Endothelial cell of umbilical vein (primary cell): ENCODE data around the gene LOXL1. TPM values are rescaled to one million over a fixed set of nuclear protein-coding genes. Genes with fewer than 3 reads are reported as not detected.

Experiments
- BruUV-seq: library from RNA; stranded (reverse); fragments of 400-500 nt; replicated peaks from 2 replicates; lab custom pipeline; 2021; lab: Mats Ljungman, UMichigan
- CTCF ChIA-PET: fragments of 300-600, 350-600 bp; sonication (Branson Sonifier 250); formaldehyde crosslinking; loops from one replicate; lab custom pipeline; 2021; ENCODE audit warnings: antibody characterized with exemption, inconsistent platforms; lab: Charles Lee
- POLR2A ChIA-PET: fragments of 300-600, 350-600 bp; sonication (Branson Sonifier 250); formaldehyde crosslinking; loops from one replicate; lab custom pipeline; 2021; ENCODE audit warnings: antibody characterized with exemption, inconsistent platforms; lab: Charles Lee
- DNase-seq: peaks from one replicate; pipeline ENCODE4 v3.0.0-alpha.2; 2011; ENCODE audit warnings: low read depth, low spot score
- FAIRE-seq: peaks from 2 replicates; lab custom pipeline; 2011; peaks lifted over from hg19 to GRCh38; lab: Jason Lieb, UNC
- H2AFZ ChIP-seq: 2 replicates; pipeline ENCODE4 v1.6.0; 2012; ENCODE audit warnings: low read depth, low read length, control low read depth, inconsistent platforms
- H3K27ac ChIP-seq: 2 replicates; pipeline ENCODE4 v1.5.1; 2011; ENCODE audit warnings: low read depth, mild to moderate bottlenecking, control low read depth, low read length, moderate library complexity; ENCODE audit not compliant: insufficient read depth
- H3K27me3 ChIP-seq, 2 experiments: 2 replicates each; pipeline versions ENCODE4 v1.6.0 to v1.6.1; 2011; ENCODE audit warnings: low read length in 2 of 2, mixed read lengths in 1 of 2; ENCODE audit not compliant: control insufficient read depth in 2 of 2, insufficient read depth in 2 of 2
- H3K36me3 ChIP-seq, 2 experiments: 2 replicates in 1 of 2; 3 replicates in 1 of 2; pipeline ENCODE4 v1.5.1; 2011; ENCODE audit warnings: low read length in 2 of 2, mild to moderate bottlenecking in 1 of 2, moderate library complexity in 1 of 2; ENCODE audit not compliant: control insufficient read depth in 2 of 2, insufficient read depth in 2 of 2; ENCODE audit errors: extremely low read depth in 1 of 2
- H3K4me1 ChIP-seq: 3 replicates; pipeline ENCODE4 v1.5.1; 2011; ENCODE audit warnings: mild to moderate bottlenecking, low read length; ENCODE audit not compliant: control insufficient read depth, insufficient read depth; ENCODE audit errors: extremely low read depth
- H3K4me2 ChIP-seq: 2 replicates; pipeline ENCODE4 v1.6.1; 2011; ENCODE audit warnings: low read length, control low read depth, mixed read lengths; ENCODE audit not compliant: insufficient read depth
- H3K4me3 ChIP-seq, 3 experiments: fragments of 200-600 bp in 1 of 3; sonication (generic), shearing (Covaris generic) in 1 of 3; replicated peaks in 1 of 3; 2 replicates each; pipeline ENCODE4 v1.5.1; 2011 to 2016; ENCODE audit warnings: control low read depth in 3 of 3, low read length in 3 of 3, mild to moderate bottlenecking in 2 of 3, inconsistent platforms in 1 of 3, low read depth in 1 of 3, moderate library complexity in 1 of 3; ENCODE audit not compliant: insufficient read depth in 1 of 3
- H3K79me2 ChIP-seq: 2 replicates; pipeline ENCODE4 v1.6.0; 2012; ENCODE audit warnings: low read length, inconsistent platforms; ENCODE audit not compliant: control insufficient read depth, insufficient read depth
- H3K9ac ChIP-seq: replicated peaks from 2 replicates; pipeline ENCODE3; 2011; ENCODE audit warnings: low read length, control low read depth; ENCODE audit not compliant: insufficient read depth; ENCODE audit errors: extremely low read depth
- H3K9me1 ChIP-seq: replicated peaks from 3 replicates; pipeline ENCODE4 v1.6.0; 2011; ENCODE audit warnings: mild to moderate bottlenecking, low read length; ENCODE audit not compliant: control insufficient read depth, insufficient read depth; ENCODE audit errors: extremely low read depth
- H3K9me3 ChIP-seq: replicated peaks from 2 replicates; pipeline ENCODE4 v1.5.1; 2012; ENCODE audit warnings: low read length, inconsistent platforms; ENCODE audit not compliant: control insufficient read depth, insufficient read depth
- H4K20me1 ChIP-seq: replicated peaks from 2 replicates; pipeline ENCODE3; 2011; ENCODE audit warnings: mild to moderate bottlenecking, low read length; ENCODE audit not compliant: control insufficient read depth, insufficient read depth; ENCODE audit errors: extremely low read depth
- EZH2 ChIP-seq: IDR thresholded peaks from 2 replicates; pipeline ENCODE4 v1.6.1; 2012; ENCODE audit warnings: borderline replicate concordance, low read depth, mild to moderate bottlenecking, moderate library complexity, low read length, inconsistent platforms; ENCODE audit not compliant: severe bottlenecking
- FOS ChIP-seq: IDR thresholded peaks from 2 replicates; pipeline ENCODE4 v1.6.1; 2011; ENCODE audit warnings: mild to moderate bottlenecking, low read length, moderate library complexity, borderline replicate concordance; ENCODE audit not compliant: insufficient read depth
- GATA2 ChIP-seq: IDR thresholded peaks from 2 replicates; pipeline ENCODE4 v1.7.0; 2011; ENCODE audit warnings: low read depth, mild to moderate bottlenecking, moderate library complexity, mixed read lengths, low read length; ENCODE audit not compliant: insufficient read length, insufficient read depth
- JUN ChIP-seq: IDR thresholded peaks from 2 replicates; pipeline ENCODE4 v1.6.1; 2011; ENCODE audit warnings: borderline replicate concordance, low read depth; ENCODE audit not compliant: insufficient read length, insufficient read depth
- MYC ChIP-seq: IDR thresholded peaks from one replicate; pipeline ENCODE4 v1.6.1; 2011; ENCODE audit warnings: mild to moderate bottlenecking, low read depth, low read length
- POLR2A ChIP-seq: IDR thresholded peaks from 2 replicates; pipeline ENCODE4 v1.6.1; 2012; ENCODE audit warnings: low read depth, mild to moderate bottlenecking, control low read depth, low read length
- POLR2AphosphoS5 ChIP-seq: IDR thresholded peaks from 2 replicates; pipeline ENCODE4 v1.6.1; 2012; ENCODE audit warnings: low read depth, mild to moderate bottlenecking, control low read depth, low read length, moderate library complexity; ENCODE audit not compliant: insufficient read depth
- dilution Hi-C: fragments of 300-500 bp; cut with MboI; formaldehyde crosslinking; loops from one replicate; pipeline ENCODE4 v1.15.0; 2019; ENCODE audit warnings: low sequenced_read_pairs; ENCODE audit not compliant: extremely low pct_ligation_motif_present
- intact Hi-C: fragments of 100-400 bp; cut with micrococcal nuclease; formaldehyde crosslinking; loops from one replicate; pipeline ENCODE4 v1.10.0; 2022
- polyA plus RNA-seq, 4 experiments: library from polyadenylated mRNA; depleted of rRNA in 3 of 4; stranded (reverse) in 3 of 4; unstranded in 1 of 4; fragments of >200 nt; gene quantifications; 2 replicates each; pipeline versions ENCODE4 v1.2.1 to v1.2.3, GENCODE V29; 2011 to 2012; ENCODE audit warnings: missing spikeins in 1 of 4
- total RNA-seq: library from RNA; stranded (reverse); gene quantifications from 2 replicates; pipeline ENCODE4 v1.2.3, GENCODE V29; 2021
- TF ChIP-seq, protein P1 (sequence below): IDR thresholded peaks from 2 replicates; pipeline ENCODE4 v1.6.1; 2011; ENCODE audit not compliant: insufficient read depth, insufficient read length
- TF ChIP-seq, protein P2 (sequence below), 2 donors: IDR thresholded peaks; 1 replicate in 1 of 2; 2 replicates in 1 of 2; pipeline ENCODE4 v1.5.1; 2011; ENCODE audit warnings: low read length in 2 of 2, mild to moderate bottlenecking in 2 of 2, moderate library complexity in 2 of 2, control low read depth in 1 of 2, inconsistent platforms in 1 of 2, low read depth in 1 of 2; ENCODE audit not compliant: insufficient read depth in 1 of 2; ENCODE audit errors: extremely low read depth in 1 of 2

LOXL1 gene
- total and polyA plus RNA-seq, 2 donors (not counting 3 experiments of a cell fraction or from before 2014, with no cell fraction given): 5.2 to 14.4 TPM

DNA sequence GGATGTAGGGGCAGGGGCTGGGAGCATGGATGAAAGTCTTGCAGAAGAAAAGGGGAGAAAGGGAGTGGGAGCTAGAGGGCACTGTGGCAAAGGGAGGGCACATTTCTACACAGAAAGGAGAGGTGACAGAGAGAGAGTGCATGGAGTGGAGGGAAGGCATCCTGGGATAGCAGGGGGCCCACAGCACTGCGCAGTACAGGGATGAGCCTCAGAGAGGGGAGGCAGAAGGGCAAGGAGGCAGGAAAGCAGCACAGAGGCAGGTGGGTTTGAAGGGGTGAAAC lies 60.5 kb downstream of the LOXL1 start:
- TF ChIP-seq JUN (no peak), FOS (no peak), POLR2AphosphoS5 (no peak), GATA2 (no peak), MYC (no peak), POLR2A (no peak), EZH2 (no peak)
- TF ChIP-seq, protein P1, sequence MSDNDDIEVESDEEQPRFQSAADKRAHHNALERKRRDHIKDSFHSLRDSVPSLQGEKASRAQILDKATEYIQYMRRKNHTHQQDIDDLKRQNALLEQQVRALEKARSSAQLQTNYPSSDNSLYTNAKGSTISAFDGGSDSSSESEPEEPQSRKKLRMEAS: no peak
- TF ChIP-seq, protein P2, sequence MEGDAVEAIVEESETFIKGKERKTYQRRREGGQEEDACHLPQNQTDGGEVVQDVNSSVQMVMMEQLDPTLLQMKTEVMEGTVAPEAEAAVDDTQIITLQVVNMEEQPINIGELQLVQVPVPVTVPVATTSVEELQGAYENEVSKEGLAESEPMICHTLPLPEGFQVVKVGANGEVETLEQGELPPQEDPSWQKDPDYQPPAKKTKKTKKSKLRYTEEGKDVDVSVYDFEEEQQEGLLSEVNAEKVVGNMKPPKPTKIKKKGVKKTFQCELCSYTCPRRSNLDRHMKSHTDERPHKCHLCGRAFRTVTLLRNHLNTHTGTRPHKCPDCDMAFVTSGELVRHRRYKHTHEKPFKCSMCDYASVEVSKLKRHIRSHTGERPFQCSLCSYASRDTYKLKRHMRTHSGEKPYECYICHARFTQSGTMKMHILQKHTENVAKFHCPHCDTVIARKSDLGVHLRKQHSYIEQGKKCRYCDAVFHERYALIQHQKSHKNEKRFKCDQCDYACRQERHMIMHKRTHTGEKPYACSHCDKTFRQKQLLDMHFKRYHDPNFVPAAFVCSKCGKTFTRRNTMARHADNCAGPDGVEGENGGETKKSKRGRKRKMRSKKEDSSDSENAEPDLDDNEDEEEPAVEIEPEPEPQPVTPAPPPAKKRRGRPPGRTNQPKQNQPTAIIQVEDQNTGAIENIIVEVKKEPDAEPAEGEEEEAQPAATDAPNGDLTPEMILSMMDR (IDR thresholded peaks at IDR 0.05; ENCODE audit: extremely low read depth in 1 of 2, insufficient read depth in 1 of 2, low read depth in 1 of 2, low read length in 2 of 2): no peak
- Histone ChIP-seq H3K9me1 (no peaks in the 10 kb centered on the region), H3K4me3 (no peak overlapping the region), H3K79me2 (no peaks in the 10 kb centered on the region), H3K36me3 (no peaks in the 10 kb centered on the region), H4K20me1 (no peaks in the 10 kb centered on the region), H3K4me1 (peaks cover 66% of the 10 kb centered on the region), H3K4me2 (no peak overlapping the region), H3K27ac (no peak overlapping the region), H3K27me3 (no peaks in the 10 kb centered on the region), H3K9ac (no peak overlapping the region), H3K9me3 (no peaks in the 10 kb centered on the region), H2AFZ (no peak overlapping the region)
- CTCF ChIA-PET: interaction anchor here (1.4 to 7.0 kb wide), 3 partner anchors 8 to 334 kb away, joined by 4 to 53 read pairs (median 5); partner anchors contain the start of gene PML
- DNase-seq: no peak
- dilution Hi-C loops (no loop called here), intact Hi-C loops (no loop called here)
- no peak for FAIRE-seq
- BruUV-seq: no TSS peak
- POLR2A ChIA-PET: no interaction called here
